Suppressor macrophage treated with lipopolysaccharide for 4 hours (primary cell): Measurements from ENCODE around the gene MAN2B2.

Experiments
- DNase-seq: peaks from one replicate; pipeline ENCODE4 v3.0.0-alpha.2; 2020

Gene MAN2B2

GRCh38 chr4:6568148-6568547, 6.8 kb upstream of the MAN2B2 start:
- DNase-seq: no peak

GRCh38 chr4:6568689-6569332, 6.2 kb upstream of the MAN2B2 start:
- no peak for DNase-seq

GRCh38 chr4:6571608-6572007, 3.4 kb upstream of the MAN2B2 start:
- no peak for DNase-seq

GRCh38 chr4:6573551-6573950, 1.4 kb upstream of the MAN2B2 start:
- DNase-seq: no peak

GRCh38 chr4:6573986-6574746, 823 bp upstream of the MAN2B2 start:
- DNase-seq: no peak

GRCh38 chr4:6575503-6576240, 683 bp downstream of the MAN2B2 start:
- DNase-seq: no peak

GRCh38 chr4:6576512-6576911, 1.5 kb downstream of the MAN2B2 start:
- DNase-seq: no peak

- DNase-seq: no peak
Measured at GRCh38 chr4:6576932-6577331, 1.9 kb downstream of the MAN2B2 start.

GRCh38 chr4:6577409-6577808, 2.4 kb downstream of the MAN2B2 start:
- DNase-seq: no peak

GRCh38 chr4:6578221-6578620, 3.2 kb downstream of the MAN2B2 start:
- no peak for DNase-seq

- DNase-seq: no peak
Measured at GRCh38 chr4:6580353-6580752, 5.4 kb downstream of the MAN2B2 start.

- DNase-seq: no peak
Measured at GRCh38 chr4:6581566-6582121, 6.7 kb downstream of the MAN2B2 start.

- no peak for DNase-seq
Measured at GRCh38 chr4:6582889-6583490, 8.0 kb downstream of the MAN2B2 start.

GRCh38 chr4:6584865-6585264, 9.9 kb downstream of the MAN2B2 start:
- DNase-seq: no peak

- DNase-seq: no peak
Measured at GRCh38 chr4:6586715-6587325, 11.8 kb downstream of the MAN2B2 start.

GRCh38 chr4:6589444-6589843, 14.5 kb downstream of the MAN2B2 start:
- DNase-seq: no peak

GRCh38 chr4:6591313-6591712, 16.3 kb downstream of the MAN2B2 start:
- DNase-seq: no peak

- DNase-seq: no peak
Measured at GRCh38 chr4:6591781-6592180, 16.8 kb downstream of the MAN2B2 start.

- DNase-seq: no peak
Measured at GRCh38 chr4:6592804-6593563, 18.0 kb downstream of the MAN2B2 start.

GRCh38 chr4:6594341-6594740, 19.4 kb downstream of the MAN2B2 start:
- DNase-seq: no peak

GRCh38 chr4:6594826-6595355, 19.9 kb downstream of the MAN2B2 start:
- no peak for DNase-seq
